Measurements from ENCODE around the gene PCDHGB4. TPM values are rescaled to one million over a fixed set of nuclear protein-coding genes. Genes with fewer than 3 reads are reported as not detected.
"Not testable (repeated sequence)": the region's sequence is repeated elsewhere in the genome, so short reads cannot be mapped to it uniquely, and the experiment has no call there.

The PCDHGB4 gene
- total RNA-seq, 2 donors from 2014 or later: 11.6 to 18.1 TPM

DNA sequence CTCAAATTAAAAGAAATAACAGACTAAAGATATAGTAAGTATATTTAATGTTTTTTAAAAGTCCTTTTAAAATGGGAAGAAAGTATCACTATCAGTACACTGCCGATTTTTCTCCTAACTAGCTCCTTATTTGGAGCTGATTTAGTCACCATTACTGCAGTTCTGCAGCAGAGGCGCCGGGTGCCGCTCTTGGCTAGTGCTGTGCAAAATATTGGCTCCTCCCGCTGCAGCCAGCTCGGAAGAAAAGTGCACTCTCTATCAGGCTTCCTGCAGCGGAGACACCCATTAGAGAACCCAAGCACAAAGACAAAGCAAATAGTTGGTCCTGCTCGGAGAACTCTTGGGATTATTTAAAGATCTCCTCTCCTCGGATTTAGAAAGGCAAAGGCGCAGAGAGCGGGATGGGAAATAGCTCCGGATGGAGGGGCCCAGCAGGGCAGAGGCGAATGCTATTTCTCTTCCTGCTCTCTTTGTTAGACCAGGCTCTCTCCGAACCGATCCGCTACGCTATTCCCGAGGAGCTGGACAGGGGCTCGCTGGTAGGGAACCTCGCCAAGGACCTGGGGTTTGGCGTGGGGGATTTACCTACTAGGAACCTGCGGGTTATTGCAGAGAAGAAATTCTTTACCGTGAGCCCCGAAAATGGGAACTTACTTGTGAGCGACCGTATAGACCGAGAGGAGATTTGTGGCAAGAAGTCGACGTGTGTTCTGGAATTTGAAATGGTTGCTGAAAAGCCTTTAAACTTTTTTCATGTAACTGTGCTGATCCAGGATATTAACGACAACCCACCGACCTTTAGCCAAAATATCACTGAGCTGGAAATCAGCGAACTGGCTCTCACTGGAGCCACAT, 17.3 kb upstream of the PCDHGB4 start, which contains the start of gene PCDHGB3:
Gene PCDHGB3, plus strand, starts transcription at position 249 of the 855 bp plus-strand sequence. Its CDS starts 153 bp downstream, at position 402.
- no peaks in the 10 kb centered on the region for H3K36me3 ChIP-seq
- H3K27me3 ChIP-seq (replicated peaks; ENCODE audit: insufficient read depth): no peaks in the 10 kb centered on the region
- TF ChIP-seq, protein P1, sequence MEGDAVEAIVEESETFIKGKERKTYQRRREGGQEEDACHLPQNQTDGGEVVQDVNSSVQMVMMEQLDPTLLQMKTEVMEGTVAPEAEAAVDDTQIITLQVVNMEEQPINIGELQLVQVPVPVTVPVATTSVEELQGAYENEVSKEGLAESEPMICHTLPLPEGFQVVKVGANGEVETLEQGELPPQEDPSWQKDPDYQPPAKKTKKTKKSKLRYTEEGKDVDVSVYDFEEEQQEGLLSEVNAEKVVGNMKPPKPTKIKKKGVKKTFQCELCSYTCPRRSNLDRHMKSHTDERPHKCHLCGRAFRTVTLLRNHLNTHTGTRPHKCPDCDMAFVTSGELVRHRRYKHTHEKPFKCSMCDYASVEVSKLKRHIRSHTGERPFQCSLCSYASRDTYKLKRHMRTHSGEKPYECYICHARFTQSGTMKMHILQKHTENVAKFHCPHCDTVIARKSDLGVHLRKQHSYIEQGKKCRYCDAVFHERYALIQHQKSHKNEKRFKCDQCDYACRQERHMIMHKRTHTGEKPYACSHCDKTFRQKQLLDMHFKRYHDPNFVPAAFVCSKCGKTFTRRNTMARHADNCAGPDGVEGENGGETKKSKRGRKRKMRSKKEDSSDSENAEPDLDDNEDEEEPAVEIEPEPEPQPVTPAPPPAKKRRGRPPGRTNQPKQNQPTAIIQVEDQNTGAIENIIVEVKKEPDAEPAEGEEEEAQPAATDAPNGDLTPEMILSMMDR (IDR thresholded peaks at IDR 0.05): no peak
- ATAC-seq (ENCODE audit: insufficient number of reproducible peaks, low FRiP score, low read depth) (no peak), DNase-seq (ENCODE audit: low spot score) (no peak)
- H3K9me3 ChIP-seq: peaks cover 93% of the 10 kb centered on the region
- peak within 1 kb of the TSS; percentile 41 for H3K4me3 ChIP-seq
- H3K27ac ChIP-seq: no peak within 1 kb of the TSS
- H3K4me1 ChIP-seq (ENCODE audit: control insufficient read depth in 1 of 2, low read depth in 2 of 2): no peaks in the 10 kb centered on the region

DNA sequence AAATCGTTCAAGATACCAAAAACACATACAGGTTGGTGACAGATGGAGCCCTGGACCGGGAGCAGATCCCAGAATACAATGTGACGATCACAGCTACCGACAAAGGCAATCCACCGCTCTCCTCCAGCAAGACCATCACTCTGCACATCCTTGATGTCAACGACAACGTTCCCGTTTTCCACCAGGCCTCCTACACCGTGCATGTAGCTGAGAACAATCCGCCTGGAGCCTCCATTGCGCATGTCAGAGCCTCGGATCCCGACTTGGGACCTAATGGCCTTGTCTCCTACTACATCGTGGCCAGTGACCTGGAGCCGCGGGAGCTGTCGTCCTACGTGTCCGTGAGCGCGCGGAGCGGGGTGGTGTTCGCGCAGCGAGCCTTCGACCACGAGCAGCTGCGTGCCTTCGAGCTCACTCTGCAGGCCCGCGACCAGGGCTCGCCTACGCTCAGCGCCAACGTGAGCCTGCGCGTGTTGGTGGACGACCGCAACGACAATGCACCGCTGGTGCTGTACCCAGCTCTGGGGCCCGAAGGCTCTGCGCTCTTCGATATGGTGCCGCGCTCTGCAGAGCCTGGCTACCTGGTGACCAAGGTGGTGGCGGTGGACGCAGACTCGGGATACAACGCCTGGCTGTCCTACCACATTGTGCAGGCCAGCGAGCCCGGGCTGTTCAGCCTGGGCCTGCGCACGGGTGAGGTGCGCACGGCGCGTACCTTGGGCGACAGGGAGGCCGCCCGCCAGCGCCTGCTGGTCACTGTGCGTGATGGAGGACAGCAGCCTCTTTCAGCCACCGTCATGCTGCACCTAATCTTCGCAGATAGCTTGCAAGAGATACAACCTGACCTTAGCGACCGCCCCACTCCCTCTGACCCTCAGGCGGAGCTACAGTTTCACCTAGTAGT, 15.7 kb upstream of the PCDHGB4 start:
- no peaks in the 10 kb centered on the region for H3K36me3 ChIP-seq
- H3K4me3 ChIP-seq: peak overlapping the region; percentile 24
- no peaks in the 10 kb centered on the region for H3K4me1 ChIP-seq (ENCODE audit: control insufficient read depth in 1 of 2, low read depth in 2 of 2)
- ATAC-seq (ENCODE audit: insufficient number of reproducible peaks, low FRiP score, low read depth) (no peak), DNase-seq (ENCODE audit: low spot score) (no peak)
- TF ChIP-seq, protein P1 (IDR thresholded peaks at IDR 0.05): no peak
- H3K9me3 ChIP-seq: peaks cover 89% of the 10 kb centered on the region
- H3K27me3 ChIP-seq (replicated peaks; ENCODE audit: insufficient read depth): no peaks in the 10 kb centered on the region
- H3K27ac ChIP-seq: no peak overlapping the region

DNA sequence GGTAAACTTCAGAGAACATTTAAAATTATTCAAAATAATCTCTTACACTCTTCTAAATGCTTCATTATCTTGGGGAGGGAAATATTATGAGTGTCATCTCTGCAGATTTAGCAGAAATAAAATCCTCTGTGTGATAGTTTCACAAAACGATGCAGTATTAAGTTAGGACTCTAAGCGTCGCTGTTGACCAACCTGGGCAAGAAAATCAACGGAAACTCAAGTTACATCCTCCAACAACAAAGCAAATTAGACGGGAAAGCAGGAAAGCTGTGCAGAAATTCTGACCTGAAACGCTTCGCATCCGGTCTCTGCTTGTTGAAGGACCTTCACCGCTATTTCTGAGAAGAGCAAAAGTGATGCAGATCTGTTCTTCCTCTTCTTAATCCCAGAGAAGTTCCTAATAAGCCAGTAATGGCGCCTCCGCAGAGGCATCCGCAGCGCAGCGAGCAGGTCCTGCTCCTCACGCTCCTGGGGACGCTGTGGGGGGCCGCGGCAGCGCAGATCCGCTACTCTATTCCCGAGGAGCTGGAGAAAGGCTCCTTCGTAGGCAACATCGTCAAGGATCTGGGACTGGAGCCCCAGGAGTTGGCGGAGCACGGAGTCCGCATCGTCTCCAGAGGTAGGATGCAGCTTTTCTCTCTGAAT, 13.7 kb upstream of the PCDHGB4 start, which contains the start of gene PCDHGA6:
Gene PCDHGA6, plus strand, starts transcription at position 219 of the 645 bp plus-strand sequence. Its CDS starts 193 bp downstream, at position 412.
- H3K27me3 ChIP-seq (replicated peaks; ENCODE audit: insufficient read depth): no peaks in the 10 kb centered on the region
- ATAC-seq (ENCODE audit: insufficient number of reproducible peaks, low FRiP score, low read depth) (no peak), DNase-seq (ENCODE audit: low spot score) (no peak)
- H3K9me3 ChIP-seq: peaks cover 94% of the 10 kb centered on the region
- H3K27ac ChIP-seq: no peak within 1 kb of the TSS
- H3K4me1 ChIP-seq (ENCODE audit: control insufficient read depth in 1 of 2, low read depth in 2 of 2): no peaks in the 10 kb centered on the region
- H3K4me3 ChIP-seq: peak within 1 kb of the TSS; percentile 18
- no peaks in the 10 kb centered on the region for H3K36me3 ChIP-seq
- TF ChIP-seq, protein P1 (IDR thresholded peaks at IDR 0.05): no peak

DNA sequence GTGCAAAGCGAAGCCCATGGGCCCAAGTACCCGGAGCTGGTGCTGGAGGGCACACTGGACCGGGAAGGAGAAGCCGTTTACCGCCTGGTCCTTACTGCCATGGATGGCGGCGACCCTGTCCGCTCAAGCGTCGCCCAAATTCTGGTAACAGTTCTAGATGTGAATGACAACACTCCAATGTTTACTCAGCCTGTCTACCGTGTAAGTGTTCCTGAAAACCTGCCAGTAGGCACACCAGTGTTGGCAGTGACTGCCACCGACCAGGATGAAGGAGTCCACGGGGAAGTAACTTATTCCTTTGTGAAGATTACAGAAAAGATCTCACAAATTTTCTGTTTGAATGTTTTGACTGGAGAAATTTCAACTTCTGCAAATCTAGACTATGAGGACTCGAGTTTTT, 12.9 kb upstream of the PCDHGB4 start:
- Histone ChIP-seq H3K36me3 (no peaks in the 10 kb centered on the region), H3K27me3 (replicated peaks; ENCODE audit: insufficient read depth) (no peaks in the 10 kb centered on the region), H3K27ac (no peak overlapping the region), H3K4me1 (ENCODE audit: control insufficient read depth in 1 of 2, low read depth in 2 of 2) (no peaks in the 10 kb centered on the region), H3K4me3 (no peak overlapping the region), H3K9me3 (peaks cover 93% of the 10 kb centered on the region)
- TF ChIP-seq, protein P1 (IDR thresholded peaks at IDR 0.05): no peak
- no peak for ATAC-seq (ENCODE audit: insufficient number of reproducible peaks, low FRiP score, low read depth)
- no peak for DNase-seq (ENCODE audit: low spot score)

DNA sequence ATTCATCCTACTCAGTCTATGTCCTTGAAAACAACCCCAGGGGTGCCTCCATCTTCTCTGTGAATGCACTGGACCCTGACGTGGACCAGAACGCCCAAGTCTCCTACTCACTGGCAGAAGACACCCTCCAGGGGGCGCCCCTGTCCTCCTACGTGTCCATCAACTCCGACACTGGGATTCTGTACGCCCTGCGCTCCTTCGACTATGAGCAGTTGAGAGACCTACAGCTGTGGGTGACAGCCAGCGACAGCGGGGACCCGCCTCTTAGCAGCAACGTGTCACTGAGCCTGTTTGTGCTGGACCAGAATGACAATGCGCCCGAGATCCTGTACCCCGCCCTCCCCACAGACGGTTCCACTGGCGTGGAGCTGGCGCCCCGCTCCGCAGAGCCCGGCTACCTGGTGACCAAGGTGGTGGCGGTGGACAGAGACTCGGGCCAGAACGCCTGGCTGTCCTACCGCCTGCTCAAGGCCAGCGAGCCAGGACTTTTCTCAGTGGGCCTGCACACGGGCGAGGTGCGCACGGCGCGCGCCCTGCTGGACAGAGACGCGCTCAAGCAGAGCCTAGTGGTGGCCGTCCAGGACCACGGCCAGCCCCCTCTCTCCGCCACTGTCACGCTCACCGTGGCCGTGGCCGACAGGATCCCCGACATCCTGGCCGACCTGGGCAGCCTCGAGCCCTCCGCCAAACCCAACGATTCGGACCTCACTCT, 11.9 kb upstream of the PCDHGB4 start:
- H3K4me3 ChIP-seq; DNase-seq (ENCODE audit: low spot score); H3K27me3 ChIP-seq (replicated peaks; ENCODE audit: insufficient read depth); H3K27ac ChIP-seq; H3K36me3 ChIP-seq; H3K4me1 ChIP-seq (ENCODE audit: control insufficient read depth in 1 of 2, low read depth in 2 of 2); ATAC-seq (ENCODE audit: insufficient number of reproducible peaks, low FRiP score, low read depth): not testable (repeated sequence)
- H3K9me3 ChIP-seq: peaks cover 90% of the 10 kb centered on the region

Measured in thoracic aorta (tissue), 2 donors.